HEK293 (cell line): ENCODE measurements around the gene PPARG.
A peak's percentile ranks its signal among the peaks of the same experiment; 100 is the strongest.

Experiments
- ATF2 ChIP-seq: fragments of 450-650 bp; formaldehyde crosslinking; IDR thresholded peaks from 2 replicates; pipeline ENCODE4 v1.5.1; 2016; ENCODE audit warnings: missing biosample characterization, missing genetic modification characterization, low read depth
- BCL11A ChIP-seq: fragments of 450-650 bp; formaldehyde crosslinking; IDR thresholded peaks from 2 replicates; pipeline ENCODE4 v1.5.1; 2016; ENCODE audit warnings: low read depth, missing biosample characterization, missing genetic modification characterization
- HOXA7 ChIP-seq: sonication (generic); formaldehyde crosslinking; IDR thresholded peaks from 2 replicates; pipeline ENCODE4 v1.8.1; 2022; ENCODE audit warnings: missing genetic modification reagents, borderline replicate concordance
- KLF7 ChIP-seq: fragments of 450-650 bp; formaldehyde crosslinking; IDR thresholded peaks from 2 replicates; pipeline ENCODE4 v1.5.1; 2016; ENCODE audit warnings: missing biosample characterization, missing genetic modification characterization, borderline replicate concordance
- KLF8 ChIP-seq: fragments of 450-650 bp; formaldehyde crosslinking; IDR thresholded peaks from 2 replicates; pipeline ENCODE4 v1.5.1; 2016; ENCODE audit warnings: missing biosample characterization, missing genetic modification characterization
- MYNN ChIP-seq: fragments of 450-650 bp; formaldehyde crosslinking; IDR thresholded peaks from 2 replicates; pipeline ENCODE4 v1.5.1; 2016; ENCODE audit warnings: missing biosample characterization, missing genetic modification characterization, borderline replicate concordance
- SETDB1 ChIP-seq: IDR thresholded peaks from one replicate; pipeline ENCODE4 v1.6.1; 2017; ENCODE audit warnings: mild to moderate bottlenecking, low read length, moderate library complexity, mixed read lengths; ENCODE audit not compliant: insufficient read length
- SP7 ChIP-seq: fragments of 450-650 bp; formaldehyde crosslinking; IDR thresholded peaks from 2 replicates; pipeline ENCODE4 v1.5.1; 2016; ENCODE audit warnings: missing biosample characterization, missing genetic modification characterization
- TRIM28 ChIP-seq: IDR thresholded peaks from 2 replicates; pipeline ENCODE4 v1.6.1; 2011; ENCODE audit warnings: low read length, control low read depth, borderline replicate concordance
- ZBTB20 ChIP-seq: fragments of 450-650 bp; formaldehyde crosslinking; IDR thresholded peaks from 2 replicates; pipeline ENCODE4 v1.5.1; 2016; ENCODE audit warnings: missing biosample characterization, missing genetic modification characterization
- ZBTB26 ChIP-seq: fragments of 450-650 bp; formaldehyde crosslinking; optimal IDR thresholded peaks from 2 replicates; pipeline ENCODE3; 2016; ENCODE audit warnings: missing biosample characterization, mild to moderate bottlenecking, missing genetic modification characterization
- ZNF140 ChIP-seq: fragments of 450-650 bp; formaldehyde crosslinking; IDR thresholded peaks from 2 replicates; pipeline ENCODE4 v1.5.1; 2016; ENCODE audit warnings: missing biosample characterization, missing genetic modification characterization
- ZNF26 ChIP-seq: fragments of 450-650 bp; formaldehyde crosslinking; IDR thresholded peaks from 2 replicates; pipeline ENCODE4 v1.5.1; 2016; ENCODE audit warnings: missing biosample characterization, missing genetic modification characterization
- ZNF280D ChIP-seq: fragments of 450-650 bp; formaldehyde crosslinking; IDR thresholded peaks from 2 replicates; pipeline ENCODE4 v1.5.1; 2016; ENCODE audit warnings: missing biosample characterization, missing genetic modification characterization
- ZNF292 ChIP-seq: fragments of 450-650 bp; formaldehyde crosslinking; IDR thresholded peaks from 2 replicates; pipeline ENCODE4 v1.5.1; 2016; ENCODE audit warnings: low read depth, missing biosample characterization, missing genetic modification characterization, borderline replicate concordance
- ZNF302 ChIP-seq: fragments of 450-650 bp; formaldehyde crosslinking; IDR thresholded peaks from 2 replicates; pipeline ENCODE4 v1.5.1; 2016; ENCODE audit warnings: missing biosample characterization, missing genetic modification characterization, low read depth
- ZNF335 ChIP-seq: fragments of 450-650 bp; formaldehyde crosslinking; conservative IDR thresholded peaks from 2 replicates; pipeline ENCODE4 v1.5.1; 2016; ENCODE audit warnings: missing biosample characterization, missing genetic modification characterization
- ZNF366 ChIP-seq: fragments of 450-650 bp; formaldehyde crosslinking; conservative IDR thresholded peaks from 2 replicates; pipeline ENCODE4 v1.5.1; 2016; ENCODE audit warnings: missing biosample characterization, missing genetic modification characterization
- ZNF473 ChIP-seq: fragments of 450-650 bp; formaldehyde crosslinking; IDR thresholded peaks from 2 replicates; pipeline ENCODE4 v1.5.1; 2017; ENCODE audit warnings: missing biosample characterization, missing genetic modification characterization
- ZNF510 ChIP-seq: fragments of 450-650 bp; formaldehyde crosslinking; IDR thresholded peaks from 2 replicates; pipeline ENCODE4 v1.5.1; 2018; ENCODE audit warnings: mild to moderate bottlenecking, missing genetic modification characterization, missing biosample characterization; ENCODE audit not compliant: insufficient replicate concordance
- ZNF530 ChIP-seq: fragments of 450-650 bp; formaldehyde crosslinking; IDR thresholded peaks from 2 replicates; pipeline ENCODE4 v1.5.1; 2016; ENCODE audit warnings: low read depth, missing biosample characterization, missing genetic modification characterization
- ZNF544 ChIP-seq: fragments of 450-650 bp; formaldehyde crosslinking; IDR thresholded peaks from 2 replicates; pipeline ENCODE4 v1.5.0; 2017; ENCODE audit warnings: missing biosample characterization, missing genetic modification characterization
- ZNF548 ChIP-seq: fragments of 450-650 bp; formaldehyde crosslinking; IDR thresholded peaks from 2 replicates; pipeline ENCODE4 v1.5.1; 2016; ENCODE audit warnings: missing biosample characterization, missing genetic modification characterization
- ZNF596 ChIP-seq: fragments of 450-650 bp; IDR thresholded peaks from 2 replicates; pipeline ENCODE4 v1.5.0; 2018; ENCODE audit warnings: missing biosample characterization, mild to moderate bottlenecking, missing genetic modification characterization, moderate library complexity
- ZNF624 ChIP-seq: fragments of 450-650 bp; formaldehyde crosslinking; IDR thresholded peaks from 2 replicates; pipeline ENCODE4 v1.5.1; 2017; ENCODE audit warnings: missing biosample characterization, missing genetic modification characterization
- ZNF645 ChIP-seq: fragments of 450-650 bp; formaldehyde crosslinking; IDR thresholded peaks from 2 replicates; pipeline ENCODE4; 2016; ENCODE audit warnings: missing biosample characterization, missing genetic modification characterization
- ZNF658 ChIP-seq: fragments of 450-650 bp; formaldehyde crosslinking; IDR thresholded peaks from 2 replicates; pipeline ENCODE4; 2016; ENCODE audit warnings: missing biosample characterization, missing genetic modification characterization
- ZNF664 ChIP-seq: fragments of 450-650 bp; formaldehyde crosslinking; IDR thresholded peaks from 2 replicates; pipeline ENCODE4 v1.5.1; 2016; ENCODE audit warnings: missing biosample characterization, missing genetic modification characterization
- ZNF701 ChIP-seq: fragments of 450-650 bp; formaldehyde crosslinking; IDR thresholded peaks from 2 replicates; pipeline ENCODE4 v1.5.1; 2016; ENCODE audit warnings: missing biosample characterization, missing genetic modification characterization
- ZNF76 ChIP-seq: fragments of 450-650 bp; formaldehyde crosslinking; IDR thresholded peaks from 2 replicates; pipeline ENCODE4; 2016; ENCODE audit warnings: low read depth, missing biosample characterization, missing genetic modification characterization, borderline replicate concordance
- ZNF830 ChIP-seq: fragments of 450-650 bp; IDR thresholded peaks from 2 replicates; pipeline ENCODE4 v1.5.0; 2018; ENCODE audit warnings: missing biosample characterization, missing genetic modification characterization, low read depth, mild to moderate bottlenecking, moderate library complexity
- ZNF837 ChIP-seq: fragments of 450-650 bp; formaldehyde crosslinking; IDR thresholded peaks from 2 replicates; pipeline ENCODE4 v1.5.1; 2016; ENCODE audit warnings: missing biosample characterization, missing genetic modification characterization

The PPARG gene

GRCh38 chr3:12280357-12280806 is 8.5 kb upstream of the PPARG start (continued):
- TF ChIP-seq ZNF366 (tag by site-specific recombination) (no peak), ZNF76 (no peak), ZNF530 (tag by site-specific recombination) (no peak), ATF2 (tag by site-specific recombination) (no peak), ZNF645 (no peak), BCL11A (tag by site-specific recombination) (no peak), ZNF701 (tag by site-specific recombination) (no peak), ZNF26 (tag by site-specific recombination) (no peak), ZNF473 (tag by site-specific recombination) (no peak), ZNF544 (tag by site-specific recombination) (no peak), ZNF596 (tag by site-specific recombination) (no peak), ZBTB26 (tag by site-specific recombination) (no peak), ZNF837 (tag by site-specific recombination) (no peak), ZNF302 (tag by site-specific recombination) (no peak), SP7 (tag by site-specific recombination) (no peak), TRIM28 (no peak; the same call in 1 of the 2 replicates), KLF7 (tag by site-specific recombination) (no peak), ZBTB20 (tag by site-specific recombination) (peak; percentile 19), KLF8 (tag by site-specific recombination) (no peak), ZNF280D (no peak), SETDB1 (no peak), MYNN (tag by site-specific recombination) (no peak), ZNF335 (tag by site-specific recombination) (peak; percentile 46; the same call in 1 of the 2 replicates), HOXA7 (CRISPR knock-in tag) (no peak), ZNF510 (tag by site-specific recombination) (no peak), ZNF140 (tag by site-specific recombination) (no peak), ZNF658 (tag by site-specific recombination) (no peak), ZNF664 (tag by site-specific recombination) (no peak), ZNF292 (tag by site-specific recombination) (no peak), ZNF548 (tag by site-specific recombination) (no peak), ZNF830 (tag by site-specific recombination) (no peak), ZNF624 (tag by site-specific recombination) (no peak)
